Activated naive CD4-positive, alpha-beta T cell treated with anti-CD3 and anti-CD28 coated beads, Interleukin-2, amount 10 ng/mL, durations not matched to agents 7 days and 5 days (primary cell): ENCODE measurements around the gene MMAB.

Experiments used
- CTCF ChIA-PET: fragments of 350-600 bp; sonication (Branson Sonifier 250); formaldehyde crosslinking; loops from one replicate; lab custom pipeline; 2021; ENCODE audit warnings: antibody characterized with exemption; lab: Charles Lee
- DNase-seq: peaks from one replicate; pipeline ENCODE4 v3.0.0-alpha.2; 2020
- H3K27ac Mint-ChIP-seq: one replicate; pipeline ENCODE4 v1.8.0; 2021; ENCODE audit warnings: mild to moderate bottlenecking, moderate library complexity, mixed read lengths
- H3K27me3 Mint-ChIP-seq: one replicate; pipeline ENCODE4 v1.8.0; 2021; ENCODE audit warnings: mild to moderate bottlenecking, mixed read lengths
- H3K36me3 Mint-ChIP-seq: one replicate; pipeline ENCODE4 v1.8.0; 2021; ENCODE audit warnings: mixed read lengths
- H3K4me1 Mint-ChIP-seq: one replicate; pipeline ENCODE4 v1.8.0; 2021; ENCODE audit warnings: mixed read lengths
- H3K4me3 Mint-ChIP-seq: one replicate; pipeline ENCODE4 v1.8.0; 2021; ENCODE audit warnings: mild to moderate bottlenecking, moderate library complexity, mixed read lengths
- H3K9me3 Mint-ChIP-seq: one replicate; pipeline ENCODE4 v1.8.0; 2021; ENCODE audit warnings: mixed read lengths

Gene MMAB

DNA sequence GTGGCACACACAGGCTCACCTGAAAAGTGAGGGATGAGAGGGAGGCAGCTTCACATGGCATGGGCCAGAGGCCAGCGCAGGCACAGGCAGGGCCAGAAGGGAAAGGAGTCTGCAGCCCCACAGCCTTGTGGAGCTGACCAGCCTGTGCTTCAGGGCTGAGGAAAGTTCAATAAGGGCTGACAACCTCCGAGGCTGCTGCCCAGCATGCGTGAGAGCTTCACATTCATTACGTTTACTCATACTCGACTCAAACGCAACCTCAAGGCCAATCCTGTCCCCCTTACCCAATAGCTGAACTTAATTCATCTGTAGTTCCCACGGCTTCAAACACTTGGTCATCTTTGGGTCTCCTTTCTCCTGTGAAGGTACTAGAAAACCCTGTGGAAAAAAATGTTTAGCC lies 4.8 kb downstream of the MMAB start:
- H3K4me1 Mint-ChIP-seq = peaks cover 17% of the 10 kb centered on the region
- peaks cover 38% of the 10 kb centered on the region for H3K36me3 Mint-ChIP-seq
- CTCF ChIA-PET = no interaction called here
- peaks cover 6% of the 10 kb centered on the region for H3K27me3 Mint-ChIP-seq
- H3K4me3 Mint-ChIP-seq = no peak overlapping the region
- H3K27ac Mint-ChIP-seq = no peak overlapping the region
- no peaks in the 10 kb centered on the region for H3K9me3 Mint-ChIP-seq
- no peak for DNase-seq

GRCh38 chr12:109567967-109568366 lies 5.3 kb downstream of the MMAB start:
- peaks cover 39% of the 10 kb centered on the region for H3K36me3 Mint-ChIP-seq

GRCh38 chr12:109567296-109567695 lies 6.0 kb downstream of the MMAB start:
- peaks cover 39% of the 10 kb centered on the region for H3K36me3 Mint-ChIP-seq
- CTCF ChIA-PET = interaction anchor here (0.7 kb wide), 1 partner anchor 183 kb away, joined by 3 read pairs; no protein-coding TSS in a partner anchor
- H3K27ac Mint-ChIP-seq = no peak overlapping the region

More at GRCh38 chr12:109567967-109568366, 5.3 kb downstream of the MMAB start:
- Mint-ChIP-seq H3K4me1 (peaks cover 12% of the 10 kb centered on the region), H3K4me3 (no peak overlapping the region), H3K9me3 (no peaks in the 10 kb centered on the region), H3K27ac (no peak overlapping the region), H3K27me3 (peaks cover under 1% of the 10 kb centered on the region)
- CTCF ChIA-PET = interaction anchor here (0.7 kb wide), 1 partner anchor 183 kb away, joined by 3 read pairs; no protein-coding TSS in a partner anchor
- no peak for DNase-seq

DNA sequence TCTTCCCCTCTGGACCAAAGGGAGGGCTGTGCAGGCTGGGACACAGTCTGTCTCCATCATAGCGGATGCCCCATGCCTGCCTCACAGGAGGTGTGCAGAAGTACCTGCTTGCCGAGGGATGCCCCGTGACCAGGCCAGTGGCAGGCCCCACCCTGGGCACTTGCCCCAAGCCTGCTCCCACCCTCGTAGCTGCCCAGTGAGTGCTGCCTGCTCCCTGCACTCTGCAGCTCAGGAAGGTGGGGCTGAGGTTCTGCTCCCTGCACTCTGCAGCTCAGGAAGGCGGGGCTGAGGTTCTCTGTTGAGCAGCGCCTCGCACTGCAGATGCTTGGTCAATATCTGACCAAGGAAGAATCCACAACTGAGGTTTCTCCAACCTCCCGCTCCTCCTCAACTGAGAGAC lies 6.9 kb downstream of the MMAB start:
- Mint-ChIP-seq H3K27ac (no peak overlapping the region), H3K36me3 (peaks cover 43% of the 10 kb centered on the region), H3K27me3 (no peaks in the 10 kb centered on the region), H3K4me3 (no peak overlapping the region), H3K4me1 (no peaks in the 10 kb centered on the region), H3K9me3 (peaks cover 11% of the 10 kb centered on the region)
- DNase-seq = no peak
- CTCF ChIA-PET = no interaction called here

More at GRCh38 chr12:109567296-109567695, 6.0 kb downstream of the MMAB start:
- DNase-seq = no peak
- Mint-ChIP-seq H3K27me3 (no peaks in the 10 kb centered on the region), H3K4me3 (no peak overlapping the region), H3K4me1 (peaks cover 5% of the 10 kb centered on the region), H3K9me3 (peaks cover 3% of the 10 kb centered on the region)

DNA sequence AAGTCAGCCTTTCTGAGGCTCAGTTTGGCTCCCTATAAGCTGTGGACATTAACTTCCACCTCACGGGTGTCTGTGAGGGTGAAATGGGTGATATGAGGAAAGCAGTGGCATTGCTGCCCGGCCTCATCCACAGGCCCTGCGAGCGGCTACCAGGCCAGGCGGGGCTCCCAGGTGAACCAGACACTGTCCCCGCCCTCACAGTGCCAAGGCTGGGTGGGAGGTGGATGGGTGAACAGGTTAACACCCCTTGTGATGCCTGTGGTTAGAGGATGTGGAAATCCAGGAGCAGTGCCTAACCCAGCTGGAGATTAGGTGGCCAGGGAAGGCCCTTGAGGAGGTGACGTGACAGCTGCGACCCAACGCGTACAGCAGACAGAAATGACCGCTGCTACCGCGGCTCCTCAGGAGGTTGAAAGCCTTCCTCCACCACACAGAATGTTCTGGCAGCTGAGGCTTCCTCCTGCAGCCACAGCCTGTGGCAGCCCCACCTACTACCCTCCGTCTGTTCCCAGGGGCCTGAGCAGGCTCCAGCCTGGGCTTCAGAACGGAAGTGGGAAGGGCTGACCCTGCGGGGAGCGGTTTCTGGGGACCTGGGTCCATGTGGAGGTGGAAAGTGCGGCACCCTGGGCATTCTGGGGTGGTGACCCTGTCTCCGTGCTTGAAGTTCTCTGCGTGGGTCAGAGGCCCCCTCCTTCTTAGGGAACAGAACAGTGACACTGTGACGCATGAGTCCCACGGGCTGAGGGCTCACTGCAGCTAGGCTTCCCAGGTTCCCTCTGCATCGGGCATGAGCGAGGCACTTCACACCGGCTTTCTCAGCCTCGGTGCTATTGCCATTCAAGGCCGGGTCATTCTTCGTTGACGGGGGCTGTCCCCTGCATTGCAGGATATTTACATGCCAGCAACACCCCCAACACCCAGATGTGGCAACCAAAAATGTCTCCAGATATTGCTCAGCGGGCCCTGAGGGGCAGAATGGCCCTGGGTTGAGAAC lies 9.7 kb downstream of the MMAB start:
- DNase-seq = no peak
- Mint-ChIP-seq H3K9me3 (peaks cover 11% of the 10 kb centered on the region), H3K27me3 (no peaks in the 10 kb centered on the region), H3K36me3 (peaks cover 44% of the 10 kb centered on the region), H3K4me1 (no peaks in the 10 kb centered on the region), H3K27ac (no peak overlapping the region), H3K4me3 (no peak overlapping the region)
- CTCF ChIA-PET = no interaction called here

DNA sequence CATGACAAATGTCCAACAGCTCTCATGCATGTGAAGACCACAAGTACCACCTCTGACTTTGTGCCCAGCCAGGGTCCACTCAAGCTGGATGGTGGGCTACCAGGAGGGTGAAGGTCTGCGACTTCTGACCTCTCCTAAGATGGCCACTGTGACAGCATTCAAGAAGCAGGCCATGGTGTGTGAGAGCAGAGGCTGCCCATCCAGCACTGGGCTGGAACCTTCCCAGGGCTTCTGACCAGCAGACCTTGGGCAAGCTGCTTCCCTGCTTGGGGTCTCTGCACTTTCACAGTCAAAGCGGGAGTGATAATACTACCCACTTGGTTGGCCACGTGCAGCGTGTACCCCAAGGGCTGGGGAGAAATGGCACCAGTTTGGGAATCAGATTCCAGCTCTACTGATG lies 10.4 kb downstream of the MMAB start:
- Mint-ChIP-seq H3K36me3 (peaks cover 44% of the 10 kb centered on the region), H3K27ac (no peak overlapping the region)

DNA sequence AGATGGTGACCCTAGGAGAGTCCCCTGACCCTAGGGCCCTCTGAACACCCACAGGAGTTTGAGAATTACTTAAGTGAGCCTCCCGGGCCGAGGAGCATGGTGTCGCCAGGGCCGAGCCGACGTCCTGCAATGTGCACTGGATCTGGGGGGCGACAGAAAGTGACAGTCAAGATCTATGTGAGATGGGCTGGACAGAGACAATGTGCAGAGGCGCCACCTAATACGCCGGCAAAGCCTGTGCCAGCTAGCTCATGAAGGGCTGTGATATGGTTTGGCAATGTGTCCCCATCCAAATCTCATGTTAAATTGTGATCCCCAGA lies 11.6 kb downstream of the MMAB start:
- H3K36me3 Mint-ChIP-seq = peaks cover 42% of the 10 kb centered on the region
- no peak for DNase-seq
- peaks cover 11% of the 10 kb centered on the region for H3K9me3 Mint-ChIP-seq
- H3K27me3 Mint-ChIP-seq = no peaks in the 10 kb centered on the region
- no peak overlapping the region for H3K27ac Mint-ChIP-seq
- H3K4me1 Mint-ChIP-seq = no peaks in the 10 kb centered on the region
- CTCF ChIA-PET = no interaction called here
- no peak overlapping the region for H3K4me3 Mint-ChIP-seq

More for the DNA sequence above, 10.4 kb downstream of the MMAB start:
- no peaks in the 10 kb centered on the region for H3K4me1 Mint-ChIP-seq
- CTCF ChIA-PET = no interaction called here
- peaks cover 11% of the 10 kb centered on the region for H3K9me3 Mint-ChIP-seq
- H3K4me3 Mint-ChIP-seq = no peak overlapping the region
- no peaks in the 10 kb centered on the region for H3K27me3 Mint-ChIP-seq
- DNase-seq = no peak

- H3K27me3 Mint-ChIP-seq = no peaks in the 10 kb centered on the region
- CTCF ChIA-PET = no interaction called here
Observed at GRCh38 chr12:109560867-109561710, 12.2 kb downstream of the MMAB start.

DNA sequence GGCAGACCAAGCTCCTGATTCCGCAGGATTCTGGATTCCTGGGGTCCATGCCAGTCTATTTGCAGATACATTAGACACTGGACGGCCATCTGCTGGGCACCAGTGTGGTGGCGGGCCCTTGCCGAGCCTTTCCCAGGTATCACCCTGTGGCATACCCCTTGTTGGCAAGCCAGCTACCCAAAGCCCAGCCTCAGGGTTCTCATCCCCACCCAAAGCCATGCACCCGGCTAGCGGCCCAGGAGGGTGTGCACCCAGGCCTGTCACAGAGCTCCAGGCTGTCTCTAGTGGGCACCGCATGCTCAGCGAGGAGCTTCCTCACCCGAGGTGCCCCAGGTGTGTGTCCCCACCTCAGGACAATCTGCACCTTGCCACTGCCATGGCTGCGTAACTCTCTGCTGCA lies 13.7 kb downstream of the MMAB start:
- CTCF ChIA-PET = interaction anchor here (1.2 kb wide), 1 partner anchor 14 kb away, joined by 3 read pairs; the partner anchor contains the start of gene MVK
- Mint-ChIP-seq H3K27ac (no peak overlapping the region), H3K9me3 (peaks cover 11% of the 10 kb centered on the region), H3K36me3 (peaks cover 31% of the 10 kb centered on the region), H3K4me1 (no peaks in the 10 kb centered on the region), H3K27me3 (no peaks in the 10 kb centered on the region), H3K4me3 (no peak overlapping the region)
- no peak for DNase-seq

More at GRCh38 chr12:109560867-109561710, 12.2 kb downstream of the MMAB start:
- Mint-ChIP-seq H3K27ac (no peak overlapping the region), H3K4me1 (no peaks in the 10 kb centered on the region), H3K4me3 (no peak overlapping the region), H3K36me3 (peaks cover 36% of the 10 kb centered on the region), H3K9me3 (peaks cover 11% of the 10 kb centered on the region)
- DNase-seq = no peak

DNA sequence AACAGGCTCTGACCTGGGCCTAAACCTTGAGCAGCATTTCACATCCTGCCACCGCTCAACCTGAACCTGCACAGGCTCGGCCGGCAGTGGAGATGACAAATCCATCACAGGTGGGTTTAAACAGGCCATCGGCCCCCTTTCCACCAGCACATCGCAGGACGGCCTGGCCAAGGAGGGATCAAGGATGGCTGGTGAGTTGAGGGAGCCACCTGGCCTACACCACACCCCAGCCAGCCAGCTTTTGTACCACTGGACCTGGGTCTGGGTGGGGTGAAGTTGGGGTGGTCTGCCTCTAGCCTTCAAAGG lies 14.2 kb downstream of the MMAB start:
- Mint-ChIP-seq H3K4me1 (no peaks in the 10 kb centered on the region), H3K4me3 (no peak overlapping the region), H3K36me3 (peaks cover 30% of the 10 kb centered on the region), H3K9me3 (peaks cover 11% of the 10 kb centered on the region), H3K27me3 (no peaks in the 10 kb centered on the region), H3K27ac (no peak overlapping the region)
- no peak for DNase-seq
- CTCF ChIA-PET = interaction anchor here (1.2 kb wide), 1 partner anchor 15 kb away, joined by 3 read pairs; the partner anchor contains the start of gene MVK

DNA sequence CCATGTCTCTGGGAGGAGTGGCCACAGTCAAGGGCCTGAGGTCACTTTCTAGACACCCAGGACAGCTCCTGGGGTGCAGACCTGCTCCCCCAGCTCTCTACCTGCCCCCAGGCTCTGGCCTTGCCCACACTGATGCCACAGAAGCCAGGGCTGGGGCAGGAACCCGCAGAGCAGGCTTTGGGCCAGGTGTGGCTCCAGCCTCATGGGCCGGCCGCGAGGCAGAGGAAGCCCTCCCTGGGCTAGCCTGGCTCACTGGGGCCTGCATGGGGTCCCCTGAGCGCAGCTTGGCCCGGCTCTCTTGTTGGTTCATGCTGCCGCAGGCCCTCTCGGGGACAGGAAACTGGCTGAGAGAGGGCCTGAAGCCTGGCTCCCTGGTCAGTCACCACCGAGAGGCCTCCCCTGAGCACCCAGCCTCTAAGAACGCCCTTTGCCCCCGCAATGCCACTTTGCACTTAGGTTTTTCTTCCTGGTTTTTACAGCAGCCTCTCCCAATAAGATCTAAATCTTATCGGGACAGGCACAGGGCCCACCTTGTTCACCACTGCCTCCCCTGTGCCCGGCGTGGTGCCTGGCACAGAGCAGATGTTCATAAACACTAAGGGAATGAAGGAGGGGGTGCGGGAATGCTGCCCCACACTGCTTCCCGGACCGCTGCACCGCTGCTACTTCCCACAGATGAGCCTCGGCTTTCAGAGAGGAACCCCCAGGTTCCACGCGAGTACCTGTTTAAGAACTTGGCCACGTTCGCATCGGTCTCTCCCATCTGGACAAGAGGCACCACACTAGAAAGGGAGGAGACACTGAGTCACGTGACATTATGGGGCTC lies 14.7 kb downstream of the MMAB start:
- H3K27ac Mint-ChIP-seq = no peak overlapping the region
- H3K9me3 Mint-ChIP-seq = peaks cover 11% of the 10 kb centered on the region
- no peak overlapping the region for H3K4me3 Mint-ChIP-seq
- H3K4me1 Mint-ChIP-seq = no peaks in the 10 kb centered on the region
- H3K36me3 Mint-ChIP-seq = peaks cover 24% of the 10 kb centered on the region
- DNase-seq = no peak
- CTCF ChIA-PET = no interaction called here
- H3K27me3 Mint-ChIP-seq = no peaks in the 10 kb centered on the region

GRCh38 chr12:109557805-109558204 lies 15.5 kb downstream of the MMAB start:
- no peak overlapping the region for H3K4me3 Mint-ChIP-seq
- H3K9me3 Mint-ChIP-seq = peaks cover 11% of the 10 kb centered on the region

DNA sequence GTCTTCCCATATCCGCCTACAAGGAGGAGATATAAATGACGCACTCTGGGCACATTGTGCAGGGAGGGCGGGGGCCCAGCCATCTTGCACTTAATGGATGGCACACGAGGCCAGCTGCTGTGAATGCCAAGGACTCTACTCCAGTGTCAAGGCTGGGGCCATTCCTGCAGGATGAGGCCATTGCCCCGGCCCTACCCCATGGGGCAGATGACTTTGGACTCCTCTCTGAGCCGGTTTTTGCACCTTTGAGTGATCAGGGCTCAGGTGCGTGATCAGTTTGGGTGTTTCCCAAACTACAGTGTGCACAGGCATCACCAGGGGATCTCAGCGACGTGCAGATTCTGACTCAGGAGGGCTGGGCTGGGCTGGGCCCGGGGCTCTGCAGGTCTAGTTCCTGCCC lies 16.1 kb downstream of the MMAB start:
- H3K4me1 Mint-ChIP-seq = no peaks in the 10 kb centered on the region
- CTCF ChIA-PET = interaction anchor here (0.7 kb wide), 1 partner anchor 62 kb away, joined by 3 read pairs; no protein-coding TSS in a partner anchor
- H3K27ac Mint-ChIP-seq = no peak overlapping the region

More at GRCh38 chr12:109557805-109558204, 15.5 kb downstream of the MMAB start:
- DNase-seq = no peak
- CTCF ChIA-PET = no interaction called here
- Mint-ChIP-seq H3K4me1 (no peaks in the 10 kb centered on the region), H3K27me3 (peaks cover 7% of the 10 kb centered on the region), H3K36me3 (peaks cover 19% of the 10 kb centered on the region), H3K27ac (no peak overlapping the region)

More for the DNA sequence above, 16.1 kb downstream of the MMAB start:
- peaks cover 11% of the 10 kb centered on the region for H3K27me3 Mint-ChIP-seq
- DNase-seq = no peak
- H3K36me3 Mint-ChIP-seq = peaks cover 14% of the 10 kb centered on the region
- no peak overlapping the region for H3K4me3 Mint-ChIP-seq
- peaks cover 7% of the 10 kb centered on the region for H3K9me3 Mint-ChIP-seq
